NCI-H82 (cell line): Measurements from ENCODE around the gene MYLK.

Experiments
- DNase-seq: peaks from one replicate; lab custom pipeline; 2025; lab: John Stamatoyannopoulos, UW

Gene MYLK

DNA sequence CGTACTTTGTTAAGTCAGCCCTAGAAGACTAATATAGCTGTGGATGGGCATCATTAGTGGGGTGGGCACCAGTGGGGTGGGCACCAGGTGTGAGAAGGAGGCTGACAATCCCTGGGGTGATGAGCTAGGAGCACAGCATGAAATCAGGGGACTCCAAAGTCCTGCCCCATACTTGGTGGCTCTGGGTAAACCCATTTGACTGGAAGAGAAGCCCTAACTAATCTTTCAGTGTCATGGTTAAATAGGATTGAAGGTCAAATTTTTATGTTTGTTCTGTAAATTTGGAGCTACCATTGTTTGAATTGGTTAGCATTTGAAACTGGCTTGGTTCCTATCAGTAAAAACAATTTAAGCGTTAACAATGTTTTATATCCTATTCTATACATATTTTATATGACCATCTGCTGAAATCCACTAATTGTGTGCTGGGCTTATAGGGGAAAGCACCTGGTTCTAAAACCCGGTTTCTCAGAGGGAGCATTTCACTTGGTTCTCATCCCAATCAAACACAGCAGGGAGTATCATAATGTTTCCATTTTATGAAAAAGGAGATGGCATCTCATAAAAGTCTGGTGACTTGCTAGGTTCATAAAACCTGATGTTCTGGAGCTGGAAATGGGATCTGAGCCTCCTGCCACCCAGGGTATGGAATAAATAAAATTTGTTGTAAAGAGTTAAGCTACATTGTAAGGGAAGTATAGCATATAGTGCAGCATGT, 211.5 kb downstream of the MYLK start:
- no peak for DNase-seq

DNA sequence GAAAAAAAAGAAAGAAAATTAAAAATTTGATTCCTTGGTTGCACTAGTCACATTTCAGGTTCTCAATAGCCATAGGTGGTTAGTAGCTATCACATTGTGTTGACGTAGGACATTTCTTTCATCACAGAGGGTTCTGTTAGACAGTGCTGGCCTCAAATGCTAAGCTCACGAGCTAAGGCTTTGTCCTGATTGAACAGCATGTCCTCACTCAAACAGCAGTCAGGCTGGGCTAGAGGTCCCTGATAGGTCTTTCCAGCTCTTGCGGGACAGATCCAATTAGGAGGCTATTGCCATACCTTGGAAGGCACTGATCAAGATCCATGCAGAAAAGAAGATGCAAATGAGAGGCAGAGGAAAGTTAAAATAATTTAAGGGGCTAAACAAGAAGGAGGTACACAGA, 213.4 kb downstream of the MYLK start:
- DNase-seq: peak; percentile 73

DNA sequence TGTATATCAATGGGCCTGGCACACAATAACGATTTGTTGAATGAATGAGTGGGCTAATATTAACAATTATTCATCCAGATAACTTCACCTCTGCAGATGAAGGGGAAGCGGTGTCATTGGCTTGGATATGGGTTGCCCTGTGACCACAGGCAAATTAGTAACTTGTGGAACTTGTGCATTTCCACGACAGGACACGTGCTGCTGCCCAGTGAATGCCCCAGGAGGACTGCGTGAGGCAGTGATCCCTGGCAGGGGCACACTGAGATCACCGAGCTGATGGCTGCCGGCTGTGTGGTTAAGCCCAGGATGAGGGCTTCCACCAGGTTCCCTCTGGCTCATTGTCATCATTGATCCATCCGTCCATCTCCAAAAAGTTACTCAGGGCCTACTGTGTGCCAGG, 215.2 kb downstream of the MYLK start:
- DNase-seq: no peak

DNA sequence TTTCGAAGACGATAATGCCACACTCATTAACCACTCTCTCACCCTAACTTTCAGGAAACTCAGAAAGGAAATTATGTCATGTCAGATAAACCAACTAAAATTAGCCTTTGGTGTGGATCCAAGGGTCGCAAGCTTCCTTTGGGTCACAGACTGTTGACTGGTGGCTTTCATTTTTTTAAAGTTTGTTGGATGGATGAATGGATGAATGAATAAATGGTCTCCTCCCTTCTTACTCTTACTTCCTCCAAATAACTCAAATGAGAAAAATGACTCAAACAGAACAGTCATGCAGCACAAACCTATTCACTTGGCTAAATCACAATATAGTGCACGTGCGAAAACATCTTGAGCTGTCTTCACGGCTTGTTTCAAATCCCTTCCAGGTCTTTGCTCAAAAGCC, 216.3 kb downstream of the MYLK start:
- no peak for DNase-seq

DNA sequence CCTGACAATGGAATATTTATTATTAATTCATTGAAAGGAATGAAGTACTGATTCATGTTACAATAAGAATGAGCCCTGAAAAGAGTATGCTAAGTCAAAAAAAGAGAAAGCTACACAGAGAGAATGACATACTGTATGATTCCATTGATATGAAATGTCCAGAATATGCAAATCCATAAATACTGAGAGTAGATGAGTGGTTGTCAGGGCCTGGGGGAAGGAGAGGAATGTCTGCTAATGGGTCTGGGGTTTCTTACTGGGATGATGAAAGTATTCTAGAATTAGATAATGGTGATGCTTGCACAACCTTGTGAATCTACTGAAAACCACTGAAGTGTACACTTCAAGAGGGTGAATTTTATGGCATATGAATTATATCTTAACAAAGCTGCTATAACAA, 219.4 kb downstream of the MYLK start:
- no peak for DNase-seq

DNA sequence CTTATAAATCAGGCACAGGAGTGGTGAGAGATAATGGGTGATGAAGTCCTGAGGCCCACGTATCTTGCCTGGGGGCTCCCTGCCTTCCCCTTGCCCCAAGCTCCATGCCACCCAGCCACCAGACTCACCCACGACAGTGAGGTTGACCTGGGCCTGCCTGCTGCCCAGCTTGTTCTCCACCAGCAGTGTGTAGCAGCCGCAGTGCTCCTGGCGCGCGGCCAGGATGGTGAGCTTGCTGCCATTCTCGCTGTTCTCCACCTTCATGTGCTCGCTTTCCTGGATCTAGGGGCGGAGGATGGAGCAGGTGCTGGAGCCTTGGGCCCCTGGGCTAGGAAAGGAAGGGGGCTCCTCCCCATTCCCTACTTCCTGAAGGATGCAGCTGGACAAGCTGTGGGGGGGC, 220.2 kb downstream of the MYLK start:
- no peak for DNase-seq

DNA sequence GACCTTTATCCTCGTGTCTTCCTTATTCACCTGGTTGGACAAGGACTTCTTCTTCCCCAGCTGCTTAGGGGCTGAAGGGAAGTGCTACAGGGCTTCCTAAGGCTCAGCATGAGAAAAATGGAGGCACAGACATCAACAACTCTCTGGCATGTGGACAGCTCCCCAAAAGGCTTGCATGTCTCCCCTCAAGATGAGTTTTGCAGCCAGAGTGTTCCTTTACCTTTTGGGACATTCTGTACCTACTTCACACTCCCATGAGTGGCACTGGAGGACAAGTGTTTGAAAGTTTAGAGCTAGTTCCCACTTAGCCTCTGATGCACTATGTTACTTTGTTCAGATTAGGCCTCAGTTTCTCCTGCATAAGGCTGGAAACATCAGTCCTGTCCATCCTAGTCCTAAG, 222.2 kb downstream of the MYLK start:
- DNase-seq: no peak

DNA sequence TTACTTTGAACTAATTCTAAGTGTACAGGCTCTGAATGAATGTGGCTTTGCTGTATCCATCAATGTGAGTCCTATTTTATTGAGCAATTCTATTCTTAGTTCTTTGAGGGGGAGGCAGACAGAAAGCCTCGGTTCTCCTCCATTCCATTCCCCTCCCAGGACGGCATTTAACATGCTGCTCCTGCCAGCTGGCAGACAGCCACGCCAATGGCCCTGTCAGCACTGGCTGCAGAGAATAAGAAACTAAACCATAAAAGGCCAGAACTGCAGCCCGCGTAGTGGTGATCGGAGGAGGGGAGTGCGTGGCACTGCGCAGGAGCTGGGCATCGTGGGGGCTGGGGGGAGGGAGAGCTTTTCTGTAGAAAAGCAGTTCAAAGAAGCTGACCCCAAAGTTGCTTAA, 223.2 kb downstream of the MYLK start:
- DNase-seq: no peak

DNA sequence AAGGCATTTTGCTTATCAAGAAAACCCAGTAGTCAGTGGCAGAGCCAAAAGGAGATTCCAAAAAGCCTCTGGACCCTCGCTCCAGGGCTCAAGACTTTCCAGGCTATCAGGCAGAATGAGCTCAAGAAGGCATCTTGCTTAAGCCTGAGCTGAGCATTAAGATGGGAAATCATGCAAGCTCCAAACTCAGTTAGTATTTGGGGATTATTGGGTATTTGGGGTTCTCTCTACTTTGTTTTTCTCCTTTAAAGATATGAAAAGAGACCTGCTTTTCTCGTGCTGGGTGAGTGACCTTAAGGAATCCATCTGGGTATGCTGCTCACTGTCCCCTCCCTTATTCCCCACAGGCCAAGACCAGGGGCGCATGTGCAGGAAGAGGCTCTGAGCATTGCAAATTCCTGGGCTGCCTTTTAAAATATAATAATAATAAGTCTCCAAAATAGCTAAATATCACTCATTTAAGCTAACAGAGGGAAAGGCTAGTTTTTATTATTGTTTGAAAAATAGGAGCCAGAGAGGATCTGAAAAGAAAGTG, 223.9 kb downstream of the MYLK start:
- DNase-seq: no peak

DNA sequence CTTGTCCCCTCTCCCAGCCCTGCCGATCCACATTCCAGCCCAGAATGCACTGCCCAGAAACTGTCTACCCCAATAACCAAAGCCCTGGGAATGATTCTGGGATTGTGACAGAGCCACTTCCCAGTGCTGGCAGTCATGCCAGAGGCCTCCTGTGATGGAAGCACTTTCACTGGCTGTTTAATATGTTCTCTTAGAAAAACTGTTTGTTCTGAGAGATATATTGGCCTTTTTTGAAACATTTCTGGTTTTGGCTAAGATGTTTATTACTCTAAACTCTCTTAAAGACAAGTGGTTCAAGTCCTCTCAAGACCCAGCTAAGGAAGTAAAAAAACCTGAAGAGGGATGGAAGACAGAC, 225.3 kb downstream of the MYLK start:
- no peak for DNase-seq

DNA sequence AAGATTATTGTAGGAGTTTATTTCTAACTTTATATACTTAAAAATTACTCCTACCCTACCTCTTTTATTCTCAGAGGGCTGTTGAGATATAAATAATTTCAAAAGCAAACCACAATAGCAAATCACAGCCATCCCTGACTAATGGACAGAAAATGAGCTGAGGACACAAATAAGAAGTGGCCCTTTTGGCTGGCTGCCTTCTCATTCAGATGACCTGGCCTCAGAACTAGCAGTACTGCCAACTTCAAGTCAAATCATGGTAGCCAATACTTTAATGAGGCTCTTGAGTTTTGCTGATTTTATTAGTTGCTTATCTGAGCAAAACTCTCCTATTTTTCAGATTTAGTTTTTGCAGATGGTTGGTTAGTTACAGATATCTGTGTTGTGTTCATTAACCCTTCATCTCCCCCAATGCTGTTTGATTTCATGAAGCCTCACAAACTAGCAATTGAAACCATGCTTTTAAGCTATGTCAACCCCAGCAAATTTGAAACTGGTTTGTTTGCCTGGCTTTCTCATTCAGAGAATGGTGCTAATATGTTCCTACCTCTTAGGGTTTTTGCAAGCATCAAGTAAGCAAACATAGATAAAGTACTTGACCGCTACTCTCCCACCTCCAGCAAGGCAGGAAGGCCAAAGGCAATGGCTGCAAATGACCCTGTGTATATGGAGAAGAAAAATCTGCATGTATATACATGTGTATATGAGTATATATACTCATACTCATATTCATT, 225.8 kb downstream of the MYLK start:
- no peak for DNase-seq

DNA sequence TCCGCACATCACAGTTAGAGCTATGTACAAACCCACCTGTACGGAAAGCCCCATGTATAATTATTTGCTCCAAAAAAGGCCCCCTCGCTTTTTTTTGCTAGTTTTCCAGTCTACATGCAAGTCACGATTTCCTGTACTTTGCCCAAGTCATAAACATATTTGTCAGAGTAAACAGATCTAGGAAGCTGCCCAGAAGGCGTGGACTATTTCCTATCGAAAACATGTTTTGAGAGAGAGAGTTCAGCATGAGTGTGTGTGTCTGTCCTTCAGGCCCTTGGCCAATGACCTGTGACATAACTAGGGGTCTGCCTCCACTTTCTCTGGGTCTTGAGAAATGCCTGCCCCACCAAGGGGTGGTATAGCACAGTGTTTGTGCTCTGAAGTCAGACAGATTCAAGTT, 226.6 kb downstream of the MYLK start:
- DNase-seq: no peak

DNA sequence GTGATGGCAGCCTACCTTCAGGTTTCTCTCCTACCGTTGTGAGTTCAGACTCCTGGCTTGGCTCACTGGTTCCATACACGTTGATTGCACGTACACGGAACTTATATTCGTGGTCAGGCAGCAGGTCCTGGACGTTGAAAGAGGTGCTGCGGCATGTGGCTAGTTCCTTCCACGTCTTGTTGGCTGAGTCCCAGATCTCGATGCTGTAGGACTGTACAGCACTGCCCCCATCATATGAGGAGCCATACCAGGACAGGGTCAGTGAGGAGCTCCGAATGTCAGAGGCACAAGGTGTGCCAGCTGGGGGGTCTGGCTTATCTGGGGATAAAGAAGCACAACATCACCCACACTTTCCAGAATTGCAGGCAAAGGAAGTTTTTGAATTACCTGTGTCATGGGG, 227.0 kb downstream of the MYLK start:
- no peak for DNase-seq

DNA sequence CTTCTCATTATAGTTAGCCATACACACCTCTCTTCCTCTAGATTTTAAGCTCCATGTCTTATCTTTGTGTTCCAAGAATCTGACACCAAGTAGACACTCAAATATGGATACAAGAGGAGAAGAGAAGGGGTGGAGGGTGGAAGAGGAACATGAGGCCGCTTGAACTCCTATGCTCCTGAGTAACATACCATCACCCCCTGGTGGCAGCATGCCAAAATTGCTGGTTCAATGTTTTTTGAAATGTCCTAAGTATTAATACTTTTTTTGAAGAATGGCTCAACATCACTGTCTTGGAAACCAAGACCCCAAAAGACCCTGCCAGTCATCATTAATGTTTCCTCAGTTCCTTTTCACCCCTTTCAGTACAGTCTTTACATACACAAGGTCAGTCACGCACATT, 227.4 kb downstream of the MYLK start:
- DNase-seq: peak; percentile 64

DNA sequence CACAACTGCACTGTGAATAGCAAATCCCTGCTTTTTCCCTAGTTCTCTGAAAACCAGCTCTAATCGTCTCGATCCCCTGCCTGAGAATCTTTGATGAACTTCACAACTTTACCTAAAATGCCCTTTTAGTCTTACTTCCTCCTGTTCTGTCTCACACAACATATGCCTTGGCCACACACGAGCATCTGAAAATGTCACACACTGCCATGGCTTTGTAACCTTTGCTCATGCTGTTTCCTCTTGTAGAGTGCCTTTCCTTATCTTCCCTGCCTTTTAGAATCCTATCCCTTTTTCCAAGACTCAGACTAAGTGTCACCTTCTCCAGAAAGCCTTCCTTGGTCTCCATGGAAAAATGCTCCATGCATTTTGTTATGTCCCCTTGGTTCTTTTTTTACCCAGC, 227.9 kb downstream of the MYLK start:
- DNase-seq: no peak

DNA sequence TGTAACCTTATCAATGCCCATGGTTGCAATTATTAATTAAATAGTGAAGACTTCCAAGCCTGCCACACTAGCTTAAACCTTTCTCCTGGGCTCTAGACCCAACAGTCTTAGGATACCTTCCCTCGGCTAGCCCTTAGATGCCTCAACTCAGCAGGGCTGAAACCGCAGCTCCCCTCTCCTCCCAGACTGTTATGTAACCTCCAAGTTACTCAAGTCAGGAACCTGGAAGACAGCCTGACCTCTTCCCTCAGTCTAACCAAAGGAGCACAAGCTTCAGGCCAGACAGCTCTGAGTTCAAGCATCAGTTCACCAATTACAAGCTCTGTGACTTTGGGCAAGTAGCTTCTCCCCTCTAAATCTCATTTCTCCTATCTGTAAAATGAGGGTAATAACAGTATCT, 228.7 kb downstream of the MYLK start:
- DNase-seq: no peak

DNA sequence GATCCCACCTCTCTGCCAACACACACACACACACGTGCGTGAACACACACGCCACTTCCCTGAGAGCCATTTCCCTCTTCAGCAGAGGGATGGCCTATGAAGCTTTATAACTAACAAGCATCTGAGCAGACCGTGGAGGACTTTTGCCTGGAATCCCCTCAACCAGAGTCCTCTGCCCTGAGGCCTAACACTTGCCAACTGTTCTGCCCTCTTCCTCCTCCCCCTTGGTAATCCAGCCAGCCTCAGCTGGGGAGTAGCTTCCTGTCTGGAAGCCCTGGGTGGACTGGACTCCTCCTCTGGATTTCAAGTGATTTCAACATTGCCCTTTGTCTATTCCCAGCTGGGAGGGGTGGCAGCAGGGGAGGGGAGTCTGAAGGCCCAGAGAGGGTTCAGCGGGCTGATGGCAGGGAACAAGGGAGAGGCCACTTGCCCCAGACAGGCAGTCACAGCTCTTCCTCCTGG, 230.9 kb downstream of the MYLK start:
- peak; percentile 87 for DNase-seq

DNA sequence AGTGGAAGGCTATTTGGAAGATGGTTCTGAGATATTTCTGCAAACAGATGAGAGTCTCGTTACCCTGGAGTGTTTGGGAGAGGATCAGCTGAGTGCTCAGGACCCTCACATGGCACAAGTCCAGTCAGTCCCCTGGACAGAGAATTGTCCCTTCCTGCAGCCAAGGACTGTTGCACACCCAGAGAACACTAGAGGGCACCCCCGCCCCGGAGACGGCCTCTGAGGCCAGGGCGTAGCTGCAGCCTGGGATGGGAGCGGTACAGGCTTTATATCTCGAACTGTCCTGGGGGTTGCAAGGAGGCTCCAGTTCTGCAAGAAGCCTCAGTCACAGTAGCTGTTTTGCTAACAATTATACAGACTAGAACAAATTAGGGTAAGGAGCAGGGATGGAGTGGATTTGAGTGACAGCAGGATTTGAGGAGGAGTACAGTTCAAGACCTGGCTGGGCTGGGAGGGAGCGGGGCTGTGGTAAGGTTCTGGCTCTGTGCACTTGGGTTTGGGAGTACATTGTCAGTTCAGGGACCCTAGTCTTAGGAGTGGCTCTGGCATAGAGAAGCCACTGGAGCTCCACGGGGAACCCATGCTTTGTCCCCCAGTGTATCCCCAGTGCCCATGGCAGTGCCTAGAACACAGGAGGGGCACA, 231.7 kb downstream of the MYLK start:
- DNase-seq: peak; percentile 92

DNA sequence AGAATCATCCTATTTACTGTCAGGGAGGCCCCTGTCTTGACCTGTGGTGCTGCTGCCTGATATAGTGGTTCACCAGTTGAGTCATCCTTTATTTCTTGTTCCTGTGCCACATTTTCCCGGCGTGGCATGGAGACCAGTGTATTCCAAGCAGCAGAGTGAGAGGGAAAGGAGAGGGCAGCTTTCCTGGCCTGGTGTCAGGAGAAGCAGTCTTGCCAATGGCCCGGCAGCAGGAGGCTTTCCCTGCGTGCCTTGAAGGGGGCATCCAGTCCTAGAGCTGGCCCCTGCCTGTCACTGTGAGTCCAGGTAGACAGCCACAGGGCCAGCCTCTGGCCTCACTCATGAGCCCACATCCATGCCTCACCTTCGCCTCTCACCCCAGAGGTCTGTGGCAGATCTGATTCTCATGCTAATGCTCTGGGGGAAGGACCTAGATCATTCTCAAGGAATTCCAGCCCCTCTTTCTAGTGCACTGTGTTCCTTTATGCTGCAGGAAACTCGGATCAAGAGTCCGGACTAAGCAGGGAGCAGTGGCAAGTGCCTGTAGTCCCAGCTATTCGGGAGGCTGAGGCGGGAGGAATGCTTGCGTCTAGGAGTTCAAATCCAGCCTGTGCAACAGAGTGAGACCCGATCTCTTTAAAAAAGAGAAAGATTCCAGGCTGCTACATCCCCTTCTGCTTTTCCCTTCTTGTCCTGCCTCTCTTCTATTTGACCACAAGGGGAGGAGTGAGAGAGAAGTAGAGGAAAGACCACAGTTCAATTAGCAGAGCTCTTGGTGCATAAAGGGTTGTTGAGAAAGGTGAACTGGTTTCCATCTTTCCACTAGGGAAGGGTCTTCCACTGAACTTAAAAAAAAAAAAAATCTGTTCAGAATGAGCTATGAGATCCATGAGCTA, 232.4 kb downstream of the MYLK start:
- DNase-seq: no peak

DNA sequence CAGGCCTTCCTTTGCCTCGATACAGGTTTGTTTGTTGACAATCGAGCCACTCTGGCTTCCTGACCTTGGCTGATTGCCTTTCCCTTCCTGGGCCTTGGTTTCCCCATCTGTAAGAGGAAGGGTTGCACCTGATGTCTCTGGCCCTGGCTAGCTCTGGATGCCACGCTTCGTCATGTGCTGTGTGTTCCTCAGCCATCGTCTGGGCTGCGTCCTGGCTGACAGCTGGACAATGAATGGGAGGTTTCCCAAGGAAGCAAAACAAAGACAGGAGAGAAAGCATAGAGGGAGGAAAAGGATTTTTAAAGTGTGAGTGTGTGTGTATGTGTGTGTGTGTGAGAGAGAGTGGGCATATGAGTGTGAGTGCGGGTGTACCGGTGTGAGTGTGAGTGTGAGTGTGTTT, 234.0 kb downstream of the MYLK start:
- no peak for DNase-seq

DNA sequence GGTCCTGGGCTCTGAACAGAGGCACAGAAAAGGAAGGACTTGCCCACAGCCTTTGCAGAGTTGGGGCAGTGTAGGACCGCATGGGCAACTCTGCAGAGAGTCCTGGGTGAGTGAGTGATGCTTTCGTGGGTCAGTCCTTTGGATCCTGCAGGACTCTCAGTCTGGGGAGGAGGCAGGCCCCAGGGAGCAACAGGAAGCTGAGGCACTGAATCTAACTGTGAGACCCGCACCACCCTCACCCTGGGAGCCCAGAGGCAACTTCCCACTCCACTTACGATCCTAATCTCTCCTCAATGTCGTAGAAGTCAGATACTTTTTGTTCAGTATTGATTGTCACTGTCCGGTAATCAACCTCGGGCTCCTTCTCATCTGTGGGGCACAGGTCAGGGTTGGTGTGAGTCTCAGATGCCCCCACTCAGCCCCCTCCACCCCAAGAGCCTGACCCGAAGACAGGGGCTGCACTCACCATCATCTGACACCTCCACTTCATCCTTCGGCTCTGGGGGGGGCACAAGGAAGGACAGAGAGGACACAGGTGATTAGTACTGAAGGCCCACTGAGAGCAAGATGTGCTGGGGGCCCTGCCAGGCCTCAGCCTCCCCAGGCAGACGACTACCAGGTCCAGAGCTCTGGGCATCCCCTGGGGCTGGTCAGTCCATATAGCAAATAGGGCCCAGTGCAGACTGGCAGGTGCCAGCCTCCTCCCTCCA, 235.3 kb downstream of the MYLK start:
- DNase-seq: no peak
